ENCODE measurements around the gene POR.

DNA sequence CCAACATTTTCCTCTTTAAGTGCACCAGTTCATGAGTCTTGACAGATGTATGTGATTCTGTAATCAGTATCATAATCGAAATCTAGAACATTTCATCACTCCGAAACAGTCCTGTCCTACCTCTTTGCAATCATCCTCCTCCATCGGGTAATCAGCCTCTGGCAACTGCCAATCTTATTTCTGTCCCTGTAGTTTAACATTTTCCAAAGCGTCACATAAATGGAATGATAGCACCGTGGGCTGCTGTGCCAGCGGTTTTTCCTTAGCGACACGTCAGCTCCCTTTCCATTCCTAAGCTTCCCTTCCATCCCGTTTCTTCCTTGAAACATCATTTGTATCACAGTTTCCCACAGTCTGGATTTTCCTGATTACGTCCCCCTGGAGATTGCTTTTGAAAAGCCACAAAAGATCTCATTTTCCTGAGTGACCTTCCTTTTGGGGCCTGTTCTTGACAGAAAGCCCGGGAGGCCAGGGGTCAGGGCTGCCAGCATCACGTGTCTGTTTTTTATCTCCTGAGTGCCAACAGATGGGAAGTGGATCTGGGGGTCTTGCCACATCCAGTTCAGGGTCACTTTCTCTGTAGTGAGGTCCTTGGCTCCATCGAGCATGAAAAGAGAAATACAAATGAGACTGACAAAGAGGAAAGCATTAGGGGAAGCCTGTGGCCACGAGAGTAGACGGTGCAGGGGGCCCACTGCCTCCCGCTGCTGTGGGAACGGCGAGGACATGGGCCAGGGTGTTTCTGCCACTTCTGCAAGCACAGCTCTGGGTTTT lies 47.8 kb downstream of the POR start:
- TF ChIP-seq SUZ12 (IDR thresholded peaks at IDR 0.05; ENCODE audit: low read length): no peak
- TF ChIP-seq, protein P1, sequence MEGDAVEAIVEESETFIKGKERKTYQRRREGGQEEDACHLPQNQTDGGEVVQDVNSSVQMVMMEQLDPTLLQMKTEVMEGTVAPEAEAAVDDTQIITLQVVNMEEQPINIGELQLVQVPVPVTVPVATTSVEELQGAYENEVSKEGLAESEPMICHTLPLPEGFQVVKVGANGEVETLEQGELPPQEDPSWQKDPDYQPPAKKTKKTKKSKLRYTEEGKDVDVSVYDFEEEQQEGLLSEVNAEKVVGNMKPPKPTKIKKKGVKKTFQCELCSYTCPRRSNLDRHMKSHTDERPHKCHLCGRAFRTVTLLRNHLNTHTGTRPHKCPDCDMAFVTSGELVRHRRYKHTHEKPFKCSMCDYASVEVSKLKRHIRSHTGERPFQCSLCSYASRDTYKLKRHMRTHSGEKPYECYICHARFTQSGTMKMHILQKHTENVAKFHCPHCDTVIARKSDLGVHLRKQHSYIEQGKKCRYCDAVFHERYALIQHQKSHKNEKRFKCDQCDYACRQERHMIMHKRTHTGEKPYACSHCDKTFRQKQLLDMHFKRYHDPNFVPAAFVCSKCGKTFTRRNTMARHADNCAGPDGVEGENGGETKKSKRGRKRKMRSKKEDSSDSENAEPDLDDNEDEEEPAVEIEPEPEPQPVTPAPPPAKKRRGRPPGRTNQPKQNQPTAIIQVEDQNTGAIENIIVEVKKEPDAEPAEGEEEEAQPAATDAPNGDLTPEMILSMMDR (IDR thresholded peaks at IDR 0.05; ENCODE audit: control extremely low read depth in 1 of 3, insufficient read depth in 1 of 3, low read depth in 1 of 3, low read length in 3 of 3): no peak
- no peak for TF ChIP-seq EZH2 (IDR thresholded peaks at IDR 0.05; ENCODE audit: low read depth, low read length, severe bottlenecking)
- TF ChIP-seq JUN (IDR thresholded peaks at IDR 0.05; ENCODE audit: low read depth, low read length): no peak
